A673 (cell line): ENCODE measurements around the gene PABPN1L.

Experiments
- CTCF ChIP-seq: fragments of 300-800, 200-600 bp; sonication (generic); conservative IDR thresholded peaks from 2 replicates; pipeline ENCODE4 v1.5.1; 2017; ENCODE audit warnings: low read depth, mild to moderate bottlenecking, antibody characterized with exemption, low read length, moderate library complexity, mixed read lengths
- EZH2 ChIP-seq: fragments of 200-600 bp; sonication (generic); IDR thresholded peaks from 2 replicates; pipeline ENCODE4 v1.6.1; 2017; ENCODE audit warnings: borderline replicate concordance, low read depth, mild to moderate bottlenecking, mixed read lengths, antibody characterized with exemption, low read length; ENCODE audit not compliant: poor library complexity, severe bottlenecking

- no peak for TF ChIP-seq EZH2
- no peak for TF ChIP-seq CTCF
These were observed 13.0 kb downstream of the PABPN1L start for GRCh38 chr16:88853325-88853941.
